Right lobe of liver (tissue), 6 donors: Measurements from ENCODE around the gene FAM89A. TPM values are rescaled to one million over a fixed set of nuclear protein-coding genes. Genes with fewer than 3 reads are reported as not detected.
"Not testable (repeated sequence)": the region's sequence is repeated elsewhere in the genome, so short reads cannot be mapped to it uniquely, and the experiment has no call there.

Experiments used
- ATAC-seq, 4 donors: fragments of 200-7000 bp; cut with Tn5 transposase; one replicate each; pipeline ENCODE4 v1.9.1; 2020; ENCODE audit warnings: mild to moderate bottlenecking in 4 of 4, moderate library complexity in 4 of 4
- DNase-seq, 3 donors: peaks; one replicate each; pipeline ENCODE4 v3.0.0-alpha.2; 2020
- H3K27ac ChIP-seq, 3 donors: fragments of 200-600 bp; one replicate each; pipeline ENCODE4 v1.8.0; 2022
- H3K27me3 ChIP-seq, 2 donors: fragments of 200-600 bp; one replicate each; pipeline ENCODE4 v1.8.0; 2022
- H3K36me3 ChIP-seq, 4 donors: fragments of 200-600 bp; sonication (generic) in 1 of 4; one replicate each; pipeline versions ENCODE4 v1.5.1 to v1.8.0; 2017 to 2022; ENCODE audit warnings: control low read depth in 1 of 4
- H3K4me1 ChIP-seq, 4 donors: fragments of 200-600 bp; sonication (generic) in 1 of 4; one replicate each; pipeline versions ENCODE4 v1.5.1 to v1.8.0; 2017 to 2022; ENCODE audit warnings: control low read depth in 1 of 4
- H3K4me3 ChIP-seq, 3 donors: fragments of 200-600 bp; one replicate each; pipeline ENCODE4 v1.8.0; 2022
- H3K9me3 ChIP-seq, 4 donors: fragments of 200-600 bp; sonication (generic) in 1 of 4; one replicate each; pipeline versions ENCODE4 v1.5.1 to v1.8.0; 2017 to 2022; ENCODE audit warnings: control low read depth in 1 of 4
- CTCF ChIP-seq, 4 donors: fragments of 200-600 bp in 3 of 4; fragments of 450-650 bp in 1 of 4; IDR thresholded peaks; one replicate each; pipeline versions ENCODE4 v1.5.1 to v1.8.0; 2016 to 2022; ENCODE audit warnings: antibody characterized with exemption in 4 of 4, mild to moderate bottlenecking in 2 of 4
- POLR2A ChIP-seq: fragments of 450-650 bp; IDR thresholded peaks from one replicate; pipeline ENCODE4 v1.6.1; 2017; ENCODE audit warnings: antibody characterized with exemption, mild to moderate bottlenecking
- WGBS: methylation state at CpG from one replicate; pipeline ENCODE4 v1.1.6; 2018; ENCODE audit warnings: low coverage, low lambda C conversion rate; ENCODE audit not compliant: insufficient coverage; ENCODE audit errors: missing lambda C conversion rate; 5-methylcytosine and 5-hydroxymethylcytosine counted together
- intact Hi-C, 2 donors: fragments of 100-400 bp; cut with DNase I; formaldehyde crosslinking; loops; one replicate each; pipeline versions ENCODE4 v1.11.2 to v1.14.1; 2022
- total RNA-seq, 6 experiments: library from RNA; depleted of rRNA in 2 of 6; stranded (reverse); fragments of >200 nt in 2 of 6; fragmentation: NEBNext Ultra II Directional in 3 of 6; extraction: Animal tissue kit (Norgen Biotek cat#: 25700) in 3 of 6; gene quantifications; one replicate each; pipeline versions ENCODE4 v1.1.0 to v1.2.4, GENCODE V29; 2016 to 2023
- donor health status: DM: no; HTN: yes; CAD: no.
- donor health status: DM: no; HTN: no; CAD: no.
- donor health status: DM: no; HTN: no; CAD: no.
- donor health status: DM: no; HTN: yes; CAD: no.
- donor health status: DM: no; HTN: yes; CAD: no.

Gene FAM89A
- total RNA-seq, 6 experiments from 2014 or later = 3.7 to 12.8 (median 6.8) TPM

GRCh38 chr1:231029841-231030240 lies 10.2 kb downstream of the FAM89A start:
- no peaks in the 10 kb centered on the region for H3K9me3 ChIP-seq
- DNase-seq (no peak), ATAC-seq (no peak)
- 86% methylated on average over 4 of the region's 6 CpGs for WGBS
- H3K27me3 ChIP-seq = no peaks in the 10 kb centered on the region
- H3K4me3 ChIP-seq = no peak overlapping the region
- intact Hi-C loops = no loop called here
- TF ChIP-seq CTCF (IDR thresholded peaks at IDR 0.05) (no peak), POLR2A (no peak)
- H3K4me1 ChIP-seq = no peaks in the 10 kb centered on the region
- no peaks in the 10 kb centered on the region for H3K36me3 ChIP-seq
- H3K27ac ChIP-seq = no peak overlapping the region

DNA sequence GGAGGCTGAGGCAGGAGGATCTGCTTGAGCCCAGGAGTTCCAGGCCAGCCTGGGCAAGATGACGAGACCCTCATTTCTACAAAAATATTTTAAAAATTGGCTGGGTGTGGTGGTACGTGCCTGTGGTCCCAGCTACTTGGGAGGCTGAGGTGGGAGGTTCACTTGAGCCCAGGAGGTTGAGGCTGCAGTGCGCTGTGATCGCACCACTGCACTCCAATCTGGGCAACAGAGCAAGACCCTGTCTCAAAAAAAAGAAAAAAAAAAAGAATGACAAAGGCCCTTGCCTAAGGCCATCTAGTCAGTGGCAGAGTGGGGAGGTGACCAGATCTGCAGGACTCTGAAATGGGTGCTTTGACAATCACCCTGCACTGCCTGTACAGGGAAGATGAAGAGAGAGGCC lies 10.8 kb downstream of the FAM89A start:
- H3K4me1 ChIP-seq, H3K27me3 ChIP-seq, ATAC-seq, intact Hi-C loops, H3K27ac ChIP-seq, H3K36me3 ChIP-seq, DNase-seq, H3K9me3 ChIP-seq, H3K4me3 ChIP-seq: not testable (repeated sequence)
- 86% methylated on average over 4 of the region's 4 CpGs for WGBS

DNA sequence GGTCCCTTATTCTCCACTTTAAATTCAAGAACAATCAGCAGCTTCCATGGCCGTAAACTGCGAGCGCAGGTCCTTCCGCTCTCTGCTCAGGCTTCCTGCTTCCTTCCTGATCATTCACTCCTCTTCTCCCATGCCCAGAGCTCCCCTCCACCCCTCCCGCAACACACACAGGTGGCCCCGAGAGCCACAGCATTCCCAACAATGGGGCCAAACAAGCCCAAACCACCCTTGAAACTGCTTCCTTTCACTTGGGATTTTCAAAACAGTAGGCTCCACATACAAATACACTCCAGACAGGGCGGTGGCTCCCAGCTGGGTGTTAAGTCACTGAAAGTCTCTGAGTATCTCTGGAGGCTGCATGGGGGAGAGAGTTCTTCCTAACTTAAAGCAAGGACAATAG lies 11.4 kb downstream of the FAM89A start:
- Histone ChIP-seq H3K4me1 (no peaks in the 10 kb centered on the region), H3K4me3 (no peak overlapping the region), H3K27ac (no peak overlapping the region), H3K27me3 (no peaks in the 10 kb centered on the region), H3K36me3 (no peaks in the 10 kb centered on the region), H3K9me3 (no peaks in the 10 kb centered on the region)
- no peak for TF ChIP-seq CTCF (IDR thresholded peaks at IDR 0.05)
- TF ChIP-seq POLR2A = no peak
- ATAC-seq (peak; percentile 25 to 57 (median 37)), DNase-seq (no peak)
- intact Hi-C loops = no loop called here
- WGBS = 48% methylated on average over 7 of the region's 7 CpGs

DNA sequence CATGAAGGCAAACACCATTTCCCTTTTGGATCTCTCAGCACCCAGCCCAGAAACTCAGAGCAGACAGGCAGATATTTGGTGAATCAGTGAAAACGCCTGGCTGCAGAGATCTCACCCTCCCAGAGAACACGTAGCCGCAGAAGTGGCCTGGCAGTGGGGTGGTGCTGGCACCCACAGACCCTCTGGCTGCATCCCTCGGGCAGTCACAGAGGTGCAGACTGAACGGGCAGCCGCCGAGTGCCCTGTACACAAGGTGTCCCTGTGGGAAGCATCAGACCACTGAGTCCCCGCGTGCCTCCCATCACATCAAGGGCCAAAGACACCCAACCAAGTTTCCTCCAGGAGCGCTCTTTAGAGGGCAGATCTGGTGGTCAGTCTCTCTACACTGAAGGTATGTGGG lies 12.1 kb downstream of the FAM89A start:
- no peak for TF ChIP-seq POLR2A
- no peak for TF ChIP-seq CTCF (IDR thresholded peaks at IDR 0.05)
- H3K36me3 ChIP-seq = no peaks in the 10 kb centered on the region
- no peak overlapping the region for H3K4me3 ChIP-seq
- no peaks in the 10 kb centered on the region for H3K27me3 ChIP-seq
- intact Hi-C loops = no loop called here
- ATAC-seq = no peak
- WGBS = 92% methylated on average over 4 of the region's 10 CpGs
- H3K27ac ChIP-seq = no peak overlapping the region
- no peak for DNase-seq
- H3K9me3 ChIP-seq = no peaks in the 10 kb centered on the region
- H3K4me1 ChIP-seq = no peaks in the 10 kb centered on the region

DNA sequence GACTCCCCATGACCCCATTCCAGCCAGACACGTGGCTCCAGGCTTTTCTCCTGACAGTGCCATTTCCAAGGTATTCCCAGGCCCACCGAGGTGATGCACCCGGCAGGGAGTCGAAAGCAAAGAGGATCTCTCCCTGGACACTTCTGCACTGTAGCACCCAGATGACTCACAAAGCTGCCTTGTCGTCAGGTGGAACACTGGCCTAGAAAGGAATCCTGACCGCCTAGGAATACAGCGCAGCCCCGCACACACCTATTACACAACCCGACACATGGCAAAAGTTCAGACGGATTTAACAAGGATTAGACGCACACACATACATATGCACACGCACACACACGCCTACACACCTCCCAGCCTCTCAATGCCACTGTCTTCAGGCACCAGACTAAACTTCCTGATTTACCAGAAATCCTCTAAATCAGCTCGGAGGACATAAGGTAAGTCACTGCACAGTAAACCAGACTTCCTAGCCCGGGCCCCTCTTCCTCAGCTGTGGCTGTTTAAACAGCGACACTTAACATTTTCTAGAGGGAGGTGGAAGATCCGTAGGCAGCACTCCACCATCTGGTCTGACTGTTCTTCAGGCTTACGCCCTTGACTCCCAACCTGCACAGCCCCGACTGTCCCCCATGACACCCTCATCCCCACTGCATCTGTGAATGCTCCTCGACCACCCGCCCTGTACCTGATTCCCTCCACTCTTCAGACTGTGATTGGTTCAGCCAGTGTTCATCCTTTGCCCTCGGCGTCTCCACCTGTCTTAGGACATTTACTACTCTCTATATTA lies 12.7 kb downstream of the FAM89A start:
- no peak overlapping the region for H3K27ac ChIP-seq
- H3K4me1 ChIP-seq = no peaks in the 10 kb centered on the region
- intact Hi-C loops = no loop called here
- no peak overlapping the region for H3K4me3 ChIP-seq
- no peak for ATAC-seq
- no peaks in the 10 kb centered on the region for H3K36me3 ChIP-seq
- DNase-seq = no peak
- no peaks in the 10 kb centered on the region for H3K9me3 ChIP-seq
- WGBS = 76% methylated on average over 10 of the region's 23 CpGs
- H3K27me3 ChIP-seq = no peaks in the 10 kb centered on the region
- no peak for TF ChIP-seq POLR2A
